Muscle of leg (tissue), 11 donors: Measurements from ENCODE around the gene PALS1. TPM values are rescaled to one million over a fixed set of nuclear protein-coding genes. Genes with fewer than 3 reads are reported as not detected.

ENCODE experiments used
- DNase-seq: peaks from one replicate; pipeline ENCODE4 v3.0.0; 2013
- H3K27ac ChIP-seq: one replicate; pipeline ENCODE4 v1.5.1; 2013; ENCODE audit warnings: mild to moderate bottlenecking, low read length, control low read depth
- H3K27me3 ChIP-seq: one replicate; pipeline ENCODE4 v1.6.1; 2013; ENCODE audit warnings: low read length; ENCODE audit not compliant: control insufficient read depth, insufficient read depth
- H3K36me3 ChIP-seq: one replicate; pipeline ENCODE4 v1.6.1; 2013; ENCODE audit warnings: low read length; ENCODE audit not compliant: control insufficient read depth, insufficient read depth
- H3K4me1 ChIP-seq: one replicate; pipeline ENCODE4 v1.6.1; 2013; ENCODE audit warnings: low read length; ENCODE audit not compliant: control insufficient read depth, insufficient read depth
- H3K4me3 ChIP-seq: one replicate; pipeline ENCODE4 v1.5.1; 2013; ENCODE audit warnings: low read length, control low read depth
- H3K9me3 ChIP-seq: replicated peaks from 2 replicates; pipeline ENCODE4 v1.6.1; 2013; ENCODE audit warnings: low read depth, low read length; ENCODE audit not compliant: control insufficient read depth
- WGBS: methylation state at CpG from one replicate; pipeline ENCODE4 v1.1.5; 2013; ENCODE audit warnings: missing lambda C conversion rate; ENCODE audit not compliant: insufficient coverage; 5-methylcytosine and 5-hydroxymethylcytosine counted together
- polyA plus RNA-seq, 8 donors: library from polyadenylated mRNA; unstranded; fragments of 120-200 nt; gene quantifications; one replicate each; pipeline versions ENCODE4 v1.2.1 to v1.2.3, GENCODE V29; 2013; ENCODE audit warnings: inconsistent platforms in 1 of 8, low replicate concordance in 1 of 8; ENCODE audit not compliant: insufficient read length in 8 of 8, insufficient read depth in 1 of 8
- total RNA-seq: library from RNA; stranded (reverse); fragments of 120-200 nt; gene quantifications from one replicate; pipeline ENCODE4 v1.2.4, GENCODE V29; 2013

The PALS1 gene
- total and polyA plus RNA-seq, 9 donors: 10.1 to 14.8 (median 13.8) TPM

DNA sequence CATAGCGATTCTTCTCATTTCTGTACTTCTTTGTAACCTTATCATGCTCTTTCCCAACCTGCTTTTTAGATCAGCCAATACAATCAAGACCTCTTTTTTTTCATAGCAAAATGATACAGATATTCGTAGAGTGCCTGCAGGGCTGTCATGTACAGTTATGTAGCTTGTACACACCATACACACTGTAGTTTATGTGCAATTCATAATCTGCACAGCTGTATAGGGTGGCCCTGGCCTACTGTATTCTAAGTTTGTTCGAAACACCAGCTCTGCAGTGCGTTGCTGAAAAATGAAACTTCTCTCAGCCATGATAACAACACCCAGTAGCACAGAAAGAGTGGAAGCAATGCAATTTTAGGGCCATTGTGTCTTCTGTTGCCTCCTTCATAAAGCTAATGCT, 15.7 kb upstream of the PALS1 start:
- Histone ChIP-seq H3K4me3 (no peak overlapping the region), H3K4me1 (no peaks in the 10 kb centered on the region), H3K27me3 (no peaks in the 10 kb centered on the region), H3K27ac (no peak overlapping the region), H3K36me3 (no peaks in the 10 kb centered on the region), H3K9me3 (no peaks in the 10 kb centered on the region)
- no CpG with 5 or more reads among the region's 4 CpGs for WGBS
- no peak for DNase-seq

- no peak for DNase-seq
- Histone ChIP-seq H3K27ac (no peak overlapping the region), H3K36me3 (no peaks in the 10 kb centered on the region), H3K4me3 (no peak overlapping the region), H3K9me3 (no peaks in the 10 kb centered on the region), H3K4me1 (no peaks in the 10 kb centered on the region), H3K27me3 (no peaks in the 10 kb centered on the region)
- no CpG with 5 or more reads among the region's 3 CpGs for WGBS
These were observed 12.8 kb upstream of the PALS1 start for GRCh38 chr14:67228325-67228984.

- 50% methylated on average over 1 of the region's 2 CpGs for WGBS
- Histone ChIP-seq H3K4me3 (no peak overlapping the region), H3K36me3 (no peaks in the 10 kb centered on the region), H3K27me3 (no peaks in the 10 kb centered on the region), H3K4me1 (no peaks in the 10 kb centered on the region), H3K27ac (no peak overlapping the region), H3K9me3 (no peaks in the 10 kb centered on the region)
- DNase-seq: no peak
These were observed 9.2 kb upstream of the PALS1 start for GRCh38 chr14:67232066-67232465.

- Histone ChIP-seq H3K4me3 (no peak overlapping the region), H3K36me3 (no peaks in the 10 kb centered on the region), H3K9me3 (no peaks in the 10 kb centered on the region), H3K27ac (no peak overlapping the region), H3K4me1 (no peaks in the 10 kb centered on the region), H3K27me3 (no peaks in the 10 kb centered on the region)
- 60% methylated on average over 1 of the region's 2 CpGs for WGBS
- no peak for DNase-seq
These were observed 8.6 kb upstream of the PALS1 start for GRCh38 chr14:67232621-67233020.

- Histone ChIP-seq H3K4me1 (peaks cover 7% of the 10 kb centered on the region), H3K4me3 (no peak overlapping the region), H3K9me3 (no peaks in the 10 kb centered on the region), H3K27me3 (peaks cover 10% of the 10 kb centered on the region), H3K36me3 (no peaks in the 10 kb centered on the region), H3K27ac (no peak overlapping the region)
- no peak for DNase-seq
- WGBS: no CpG with 5 or more reads among the region's 1 CpG
These were observed 3.6 kb upstream of the PALS1 start for GRCh38 chr14:67237591-67237990.

- Histone ChIP-seq H3K9me3 (no peaks in the 10 kb centered on the region), H3K4me3 (no peak overlapping the region), H3K36me3 (no peaks in the 10 kb centered on the region), H3K27ac (no peak overlapping the region), H3K27me3 (peaks cover 10% of the 10 kb centered on the region), H3K4me1 (peaks cover 7% of the 10 kb centered on the region)
- DNase-seq: no peak
- WGBS: 75% methylated on average over 2 of the region's 14 CpGs
These were observed 1.7 kb upstream of the PALS1 start for GRCh38 chr14:67239582-67239981.

GRCh38 chr14:67240168-67240932, 885 bp upstream of the PALS1 start:
- no peaks in the 10 kb centered on the region for H3K9me3 ChIP-seq
- H3K27ac ChIP-seq: peak overlapping the region; percentile 83
- 11% methylated on average over 19 of the region's 23 CpGs for WGBS
- no peak for DNase-seq
- H3K4me3 ChIP-seq: peak overlapping the region; percentile 73
- H3K36me3 ChIP-seq: no peaks in the 10 kb centered on the region
- peaks cover 7% of the 10 kb centered on the region for H3K4me1 ChIP-seq
- peaks cover 10% of the 10 kb centered on the region for H3K27me3 ChIP-seq

DNA sequence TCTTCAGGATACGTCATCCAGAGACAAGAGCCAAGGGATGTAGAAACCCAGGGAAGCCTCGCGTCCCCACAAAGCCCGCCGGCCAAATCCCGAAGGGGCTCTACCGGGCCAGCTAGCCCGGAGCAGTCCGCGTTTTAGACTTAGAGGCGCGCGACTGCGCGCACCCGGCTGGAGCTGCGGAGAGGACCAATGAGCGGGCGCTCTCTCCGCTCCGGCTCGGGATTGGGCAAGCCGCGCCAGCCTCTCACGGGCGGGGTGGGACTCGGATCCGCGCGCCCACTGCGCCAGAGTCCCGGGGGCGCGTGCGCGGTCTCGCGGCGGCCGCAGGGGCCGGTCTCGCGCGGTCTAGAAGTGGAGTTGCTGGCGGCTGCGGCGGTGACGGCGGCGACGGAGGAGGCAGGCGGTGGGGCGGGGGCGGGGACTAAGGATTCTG, 241 bp upstream of the PALS1 start:
- peak; percentile 99 for DNase-seq
- Histone ChIP-seq H3K9me3 (no peaks in the 10 kb centered on the region), H3K4me1 (peaks cover 7% of the 10 kb centered on the region), H3K36me3 (no peaks in the 10 kb centered on the region), H3K27me3 (peaks cover 10% of the 10 kb centered on the region), H3K27ac (peak overlapping the region; percentile 99), H3K4me3 (peak overlapping the region; percentile 83)
- under 1% methylated on average over 51 of the region's 54 CpGs for WGBS

DNA sequence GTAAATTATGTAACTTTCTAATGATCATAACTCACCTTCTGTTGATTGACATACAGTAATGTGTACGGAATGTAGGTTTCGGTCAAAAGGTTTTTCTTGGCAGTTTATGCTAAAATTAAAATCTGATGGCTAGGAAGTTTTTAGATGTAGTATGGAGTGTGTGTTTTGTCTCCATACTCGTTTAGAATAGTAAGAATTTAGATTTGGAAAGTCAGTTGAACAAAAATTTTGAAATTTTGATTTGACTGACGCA, 859 bp downstream of the PALS1 start:
- H3K27ac ChIP-seq: peak overlapping the region; percentile 99
- H3K27me3 ChIP-seq: peaks cover 10% of the 10 kb centered on the region
- H3K36me3 ChIP-seq: no peaks in the 10 kb centered on the region
- H3K9me3 ChIP-seq: no peaks in the 10 kb centered on the region
- H3K4me3 ChIP-seq: peak overlapping the region; percentile 83
- no peak for DNase-seq
- no CpG with 5 or more reads among the region's 4 CpGs for WGBS
- H3K4me1 ChIP-seq: peaks cover 7% of the 10 kb centered on the region

DNA sequence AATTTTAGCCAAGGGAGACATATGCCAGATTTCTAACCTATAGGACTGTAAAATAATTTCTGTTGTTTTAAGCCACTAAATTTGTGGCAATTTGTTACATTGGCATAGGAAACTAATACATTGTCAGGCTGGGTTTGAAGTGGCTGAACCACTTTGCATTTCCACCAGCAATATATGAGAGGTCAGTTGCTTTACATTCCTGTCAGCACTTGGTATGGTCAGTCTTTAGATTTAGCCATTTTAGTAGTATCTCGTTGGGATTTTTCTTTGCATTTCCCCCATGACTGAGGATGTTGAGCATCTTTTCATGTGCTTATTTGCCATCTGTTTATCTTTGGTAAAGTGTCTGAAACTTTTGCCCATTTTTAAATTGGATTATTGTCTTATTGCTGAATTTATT, 3.9 kb downstream of the PALS1 start:
- Histone ChIP-seq H3K27me3 (no peaks in the 10 kb centered on the region), H3K27ac (no peak overlapping the region), H3K9me3 (no peaks in the 10 kb centered on the region), H3K4me1 (peaks cover 4% of the 10 kb centered on the region), H3K36me3 (no peaks in the 10 kb centered on the region), H3K4me3 (no peak overlapping the region)
- DNase-seq: no peak
- WGBS: no CpG with 5 or more reads among the region's 1 CpG
